Mammary epithelial cell (primary cell): ENCODE measurements around the gene SNN.

ENCODE experiments used
- CTCF ChIP-seq, 2 donors: IDR thresholded peaks in 1 of 2; conservative IDR thresholded peaks in 1 of 2; 2 replicates each; pipeline ENCODE4 v1.5.1; 2011 to 2012; ENCODE audit warnings: inconsistent platforms in 2 of 2, low read length in 2 of 2, mild to moderate bottlenecking in 2 of 2, control low read depth in 1 of 2, low read depth in 1 of 2; ENCODE audit not compliant: insufficient read depth in 1 of 2; ENCODE audit errors: extremely low read depth in 1 of 2
- EZH2 ChIP-seq: IDR thresholded peaks from 2 replicates; pipeline ENCODE4 v1.6.1; 2012; ENCODE audit warnings: low read length, inconsistent platforms, borderline replicate concordance

GRCh38 chr16:11621539-11621919 lies 46.7 kb upstream of the SNN start:
- no peak for TF ChIP-seq EZH2
- TF ChIP-seq CTCF (conservative IDR thresholded peaks at IDR 0.05 in 1 of 2, IDR thresholded peaks at IDR 0.05 in 1 of 2; ENCODE audit: extremely low read depth in 1 of 2, insufficient read depth in 1 of 2, low read depth in 1 of 2, low read length in 2 of 2), result no peak
